HG03095 (cell line): ENCODE measurements around the gene TMEM17.

Experiments
- ATAC-seq: cut with Tn5 transposase; IDR thresholded peaks from one replicate; pipeline ENCODE4 v1.9.1; 2021; ENCODE audit warnings: moderate library complexity; ENCODE audit not compliant: unreplicated experiment

Gene TMEM17

GRCh38 chr2:62512384-62512783, 6.4 kb upstream of the TMEM17 start:
- ATAC-seq: no peak

- ATAC-seq: no peak
Measured at GRCh38 chr2:62511636-62512035, 5.6 kb upstream of the TMEM17 start.

DNA sequence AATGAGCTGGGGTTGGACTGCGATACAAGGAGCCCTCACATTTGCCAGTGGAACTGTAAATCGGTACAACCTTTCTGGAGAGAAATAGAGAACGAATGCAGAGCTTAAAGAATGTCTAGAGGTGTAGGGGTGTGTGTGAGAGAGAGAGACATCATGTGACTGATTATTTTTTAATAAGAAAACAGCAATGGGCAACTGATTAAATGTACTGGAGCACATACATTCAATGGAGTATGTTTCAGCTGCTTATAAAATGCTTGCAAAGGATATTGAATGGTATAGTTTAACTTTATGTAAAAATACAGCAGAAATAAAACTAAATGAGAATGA, 391 bp upstream of the TMEM17 start:
- ATAC-seq: peak; percentile 24

- no peak for ATAC-seq
Measured at GRCh38 chr2:62505109-62505749, 766 bp downstream of the TMEM17 start.

- ATAC-seq: no peak
Measured at GRCh38 chr2:62504657-62505056, 1.3 kb downstream of the TMEM17 start.

DNA sequence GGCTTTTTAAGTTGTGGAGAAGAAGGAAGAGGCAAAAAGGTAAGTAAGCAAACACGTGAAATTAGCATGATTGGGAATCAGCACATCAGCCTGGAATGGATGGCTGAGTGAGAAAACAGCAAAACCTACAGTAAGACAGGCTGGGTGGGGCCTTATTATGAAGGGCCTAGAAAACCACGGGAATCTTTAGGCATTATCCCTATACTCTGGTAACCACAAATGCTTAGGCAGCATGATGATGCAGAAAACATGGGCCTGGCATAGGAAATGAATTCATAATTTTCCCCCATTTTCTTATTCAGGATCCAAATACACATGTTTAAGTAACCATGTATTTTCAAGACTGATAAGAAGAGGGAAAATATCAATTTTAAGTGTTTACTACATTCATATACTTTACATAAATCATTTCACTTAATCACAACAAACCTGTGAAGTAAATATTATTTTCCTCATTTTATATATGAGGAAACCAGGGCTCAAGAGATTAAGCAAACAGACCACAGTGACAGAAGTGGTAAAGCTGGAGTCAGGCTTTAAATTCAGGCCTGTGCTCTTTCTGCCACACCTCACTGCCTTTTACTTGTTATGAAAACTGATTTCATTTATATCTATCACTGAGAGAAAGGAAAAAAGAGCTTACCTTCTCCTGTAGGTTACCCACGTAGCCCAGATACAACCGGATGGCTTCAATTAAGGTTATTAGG, 4.0 kb downstream of the TMEM17 start:
- no peak for ATAC-seq

DNA sequence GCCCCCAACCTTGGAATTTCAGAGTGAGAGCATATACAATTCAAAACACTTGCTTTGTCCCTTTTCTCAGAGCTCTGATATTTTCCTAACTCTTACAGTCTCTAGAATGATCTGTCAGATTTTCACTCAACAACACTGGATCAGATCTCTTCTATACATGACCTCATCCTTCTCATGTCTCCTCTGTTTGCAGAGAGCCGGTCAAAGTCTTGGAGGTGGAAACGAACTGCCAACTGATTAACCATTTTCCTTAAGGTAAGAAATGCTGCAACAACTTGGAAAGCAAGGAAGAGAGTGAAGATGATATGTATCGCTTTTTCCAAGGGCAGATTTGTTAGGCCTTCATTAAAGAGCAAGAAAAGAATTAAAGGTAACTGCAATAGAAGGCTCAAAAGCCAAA, 4.9 kb downstream of the TMEM17 start:
- no peak for ATAC-seq

DNA sequence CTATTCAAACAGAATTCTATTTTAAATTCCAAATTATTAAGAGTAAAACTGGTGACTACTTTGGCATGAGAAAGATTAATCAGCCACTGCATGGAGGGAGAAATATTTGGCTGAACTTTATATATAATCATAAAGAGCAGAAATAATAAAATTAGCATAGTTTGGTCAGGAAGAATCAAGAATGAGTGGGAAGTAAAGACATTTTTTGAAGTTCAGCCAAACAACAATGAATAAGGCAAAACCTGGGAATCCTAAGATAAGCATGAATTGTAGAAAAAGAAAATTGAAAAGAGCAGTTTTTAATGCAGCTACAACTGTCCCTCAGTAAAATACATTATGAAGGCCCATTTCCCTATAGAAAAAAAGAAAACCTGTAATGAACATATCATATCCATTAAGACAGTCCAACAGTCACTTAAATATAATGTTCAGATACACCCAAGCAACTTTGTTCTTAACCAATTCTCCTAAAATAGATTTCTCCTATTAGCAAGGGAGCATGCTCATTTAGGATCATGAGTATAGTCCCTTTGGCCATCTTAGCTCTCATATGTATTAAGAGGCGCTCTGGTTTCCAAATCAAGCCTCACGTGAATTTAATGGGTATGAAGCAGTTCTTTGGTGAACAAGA, 6.5 kb downstream of the TMEM17 start:
- no peak for ATAC-seq

DNA sequence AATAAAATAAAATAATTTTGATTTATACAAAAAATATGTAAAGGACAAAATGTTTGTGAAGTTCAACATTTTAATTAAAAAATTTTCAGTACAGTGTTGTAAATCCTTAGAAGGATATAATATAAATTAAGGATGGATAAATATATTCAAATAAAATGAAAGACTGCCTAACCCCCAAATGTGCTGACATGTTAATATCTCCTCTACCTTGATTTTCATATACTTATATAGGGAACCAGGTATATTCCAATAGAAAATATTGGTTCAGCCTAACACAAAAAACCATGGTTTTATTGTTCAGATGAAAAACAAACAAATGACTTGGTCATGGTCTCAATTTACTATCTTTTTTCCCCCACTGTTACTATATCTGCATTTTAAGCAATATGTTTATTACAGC, 7.3 kb downstream of the TMEM17 start:
- ATAC-seq: no peak

GRCh38 chr2:62495761-62496160, 10.2 kb downstream of the TMEM17 start:
- ATAC-seq: no peak

DNA sequence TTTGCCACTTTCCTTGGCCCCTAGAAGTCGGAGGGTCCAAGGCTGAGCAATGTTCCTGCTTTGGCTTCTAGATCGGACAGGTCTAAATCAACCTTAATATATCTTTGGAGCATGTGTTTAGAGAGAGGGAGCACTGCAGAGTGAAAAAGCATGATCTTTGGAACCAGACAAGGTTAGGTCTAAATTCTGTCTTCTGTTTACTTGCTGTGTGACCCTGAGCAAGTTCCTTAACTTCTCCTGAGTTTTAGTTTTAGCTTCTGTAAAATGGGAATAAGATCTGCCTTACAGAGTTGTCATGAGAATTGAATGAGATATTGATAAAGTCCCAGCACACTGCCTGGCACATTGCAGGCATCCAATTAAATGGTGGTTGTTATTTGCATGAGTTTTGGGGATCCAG, 13.9 kb downstream of the TMEM17 start:
- ATAC-seq: no peak

- ATAC-seq: no peak
Measured at GRCh38 chr2:62489702-62490101, 16.3 kb downstream of the TMEM17 start.

- ATAC-seq: no peak
Measured at GRCh38 chr2:62489162-62489561, 16.8 kb downstream of the TMEM17 start.

DNA sequence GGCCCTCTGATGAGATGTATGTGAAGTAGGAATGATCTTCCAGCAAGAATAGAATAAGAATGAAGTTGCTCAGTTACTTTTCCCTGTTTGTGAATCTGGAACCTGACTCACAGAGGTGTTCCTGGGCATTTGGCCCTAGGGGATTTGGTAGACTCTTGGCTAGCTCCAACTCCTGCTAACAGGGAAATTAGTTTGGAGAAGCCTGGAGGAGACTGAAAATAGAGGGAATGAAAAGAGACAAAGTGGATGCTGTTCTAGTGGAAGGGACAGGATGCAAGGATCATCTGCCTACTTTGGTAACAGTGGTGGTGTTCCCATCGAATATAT, 19.6 kb downstream of the TMEM17 start:
- no peak for ATAC-seq

- ATAC-seq: no peak
Measured at GRCh38 chr2:62485761-62486438, 20.1 kb downstream of the TMEM17 start.

DNA sequence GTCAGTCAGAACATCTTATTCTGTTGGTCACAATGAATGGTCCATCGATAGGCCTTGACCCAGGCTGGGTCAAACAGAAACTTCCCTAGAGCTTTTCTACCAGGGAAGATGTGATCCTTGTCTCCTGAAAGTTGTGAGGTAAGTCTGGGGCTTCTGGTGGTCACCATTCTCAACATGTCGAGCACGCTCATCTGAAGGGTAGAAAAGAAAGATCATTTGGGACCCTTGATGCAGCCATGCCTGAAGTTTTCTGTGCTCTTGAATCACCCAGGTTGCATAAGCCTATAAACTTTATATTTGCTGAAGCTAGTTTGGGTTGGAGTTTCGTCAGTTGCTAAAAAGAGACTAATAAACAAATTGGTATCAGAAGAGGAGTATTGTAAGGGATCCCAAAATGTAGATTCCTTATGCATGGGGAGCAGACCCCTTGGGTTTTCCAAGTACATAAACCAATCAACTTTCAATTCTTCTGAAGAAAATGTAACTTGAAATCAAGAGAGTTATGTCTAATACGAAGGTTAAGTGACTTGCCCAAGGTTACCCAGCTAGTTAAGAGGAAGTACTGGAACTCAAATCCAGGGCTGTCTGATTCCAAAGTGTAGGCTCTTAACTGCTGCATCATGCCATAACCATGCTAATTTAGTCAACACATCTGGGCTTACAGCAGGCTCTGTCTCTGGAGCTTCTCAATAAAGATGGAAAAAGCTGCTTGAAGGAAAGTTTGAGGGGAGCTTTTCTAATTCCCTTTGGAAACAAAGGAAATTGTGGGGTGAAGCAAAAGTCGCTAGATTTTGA, 23.2 kb downstream of the TMEM17 start:
- no peak for ATAC-seq

GRCh38 chr2:62479917-62480316, 26.1 kb downstream of the TMEM17 start:
- no peak for ATAC-seq

DNA sequence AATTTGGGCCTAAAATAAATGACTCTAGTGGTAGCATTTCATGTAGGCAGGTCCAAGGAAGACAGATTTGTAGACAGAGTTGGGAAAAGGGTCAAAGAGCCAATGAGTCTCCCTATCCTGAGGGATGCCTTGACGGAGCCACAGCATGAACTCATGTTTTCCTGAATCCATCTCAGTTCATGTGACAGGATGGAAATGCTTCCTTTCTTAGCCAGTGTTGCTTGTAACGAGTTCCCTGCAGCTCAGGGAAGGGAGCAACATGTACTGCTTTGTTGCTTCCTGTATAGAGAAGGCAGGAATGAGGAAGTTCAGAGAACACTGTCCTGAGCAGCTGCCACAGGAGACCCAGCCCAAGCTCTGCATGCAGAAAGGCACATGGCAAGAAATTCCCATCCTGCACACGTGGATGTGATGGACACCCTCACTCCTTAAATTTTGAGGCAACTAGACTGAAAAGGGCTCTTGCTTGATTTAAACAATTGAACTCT, 27.9 kb downstream of the TMEM17 start:
- ATAC-seq: no peak

- no peak for ATAC-seq
Measured at GRCh38 chr2:62477573-62477972, 28.4 kb downstream of the TMEM17 start.

DNA sequence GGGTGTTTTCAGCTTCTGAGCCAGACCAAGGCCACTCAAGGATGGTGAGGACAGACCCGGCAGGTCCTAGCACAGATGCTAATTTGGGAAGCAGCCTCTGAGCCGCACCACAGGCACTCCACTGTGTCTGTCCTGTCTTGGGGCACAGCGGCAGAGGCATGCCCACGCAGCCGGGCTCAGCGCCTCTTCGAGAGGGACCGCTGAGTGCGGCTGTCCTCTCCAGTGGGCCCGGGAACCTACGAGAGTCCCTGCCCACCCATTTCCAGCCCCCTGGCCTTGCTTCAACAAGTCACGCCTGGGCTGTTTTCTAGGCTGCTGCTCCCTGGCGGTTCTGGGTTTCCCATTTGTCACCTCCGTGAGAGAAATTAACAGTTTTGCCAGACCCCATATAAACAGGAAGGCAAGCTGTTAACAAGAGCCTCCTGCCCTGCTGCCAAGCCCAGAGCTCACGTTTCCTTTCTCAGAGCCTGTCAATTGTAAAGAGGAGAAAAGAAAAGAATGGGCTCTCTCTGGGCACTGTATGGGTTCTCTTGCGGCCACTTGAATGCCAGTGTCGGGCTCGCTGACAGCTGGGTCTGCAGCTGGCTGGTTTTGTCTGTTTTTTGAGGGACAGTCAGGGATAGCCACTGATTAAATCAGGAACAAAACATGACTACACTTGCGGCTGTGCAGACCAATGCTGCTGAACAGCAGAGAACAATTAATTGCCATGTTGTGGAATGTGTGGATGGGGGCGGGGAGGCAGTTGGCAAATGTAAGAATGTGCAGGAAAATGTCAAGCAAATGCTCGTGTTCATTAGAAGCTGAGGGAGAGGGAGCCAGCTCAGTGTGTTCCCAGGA, 30.6 kb downstream of the TMEM17 start:
- ATAC-seq: no peak
